CD8-positive, alpha-beta memory T cell (primary cell): Measurements from ENCODE around the gene WIPF2. TPM values are rescaled to one million over a fixed set of nuclear protein-coding genes. Genes with fewer than 3 reads are reported as not detected.

Experiments
- CTCF ChIA-PET: fragments of 350-600 bp; sonication (Branson Sonifier 250); formaldehyde crosslinking; loops from one replicate; lab custom pipeline; 2021; ENCODE audit warnings: antibody characterized with exemption; lab: Charles Lee
- POLR2A ChIA-PET: fragments of 350-600 bp; sonication (Branson Sonifier 250); formaldehyde crosslinking; loops from one replicate; lab custom pipeline; 2021; ENCODE audit warnings: antibody characterized with exemption; lab: Charles Lee
- DNase-seq, 5 donors: peaks; one replicate each; pipeline versions ENCODE4 v3.0.0 to v3.0.0-alpha.2; 2020 to 2022; ENCODE audit warnings: mixed read lengths in 1 of 5
- H3K27ac ChIP-seq: one replicate; pipeline ENCODE4 v1.7.0; 2013; ENCODE audit warnings: low read depth, mild to moderate bottlenecking, low read length, moderate library complexity
- H3K27me3 ChIP-seq: 2 replicates; pipeline ENCODE4 v1.7.0; 2013; ENCODE audit warnings: low read length, mild to moderate bottlenecking; ENCODE audit not compliant: insufficient read depth, poor library complexity, severe bottlenecking
- H3K36me3 ChIP-seq: 2 replicates; pipeline ENCODE4 v1.7.0; 2013; ENCODE audit warnings: mild to moderate bottlenecking, low read length, moderate library complexity; ENCODE audit not compliant: insufficient read depth
- H3K4me1 ChIP-seq: 2 replicates; pipeline ENCODE4 v1.7.0; 2013; ENCODE audit warnings: mild to moderate bottlenecking, low read length, moderate library complexity; ENCODE audit not compliant: insufficient read depth
- H3K4me3 ChIP-seq: 2 replicates; pipeline ENCODE4 v1.7.0; 2013; ENCODE audit warnings: mild to moderate bottlenecking, low read length
- H3K9me3 ChIP-seq: 2 replicates; pipeline ENCODE4 v1.7.0; 2013; ENCODE audit warnings: mild to moderate bottlenecking, low read length
- H3K27ac Mint-ChIP-seq, 8 donors: one replicate each; pipeline ENCODE4 v1.8.0; 2020 to 2021; ENCODE audit warnings: mixed read lengths in 8 of 8, mild to moderate bottlenecking in 6 of 8, inconsistent platforms in 3 of 8, moderate library complexity in 3 of 8
- H3K27me3 Mint-ChIP-seq, 2 donors: one replicate each; pipeline ENCODE4 v1.8.0; 2020 to 2021; ENCODE audit warnings: mixed read lengths in 2 of 2, mild to moderate bottlenecking in 1 of 2, moderate library complexity in 1 of 2
- H3K36me3 Mint-ChIP-seq, 3 donors: one replicate each; pipeline ENCODE4 v1.8.0; 2020 to 2021; ENCODE audit warnings: mixed read lengths in 3 of 3, inconsistent platforms in 1 of 3, mild to moderate bottlenecking in 1 of 3
- H3K4me1 Mint-ChIP-seq, 3 donors: one replicate each; pipeline ENCODE4 v1.8.0; 2020 to 2021; ENCODE audit warnings: mixed read lengths in 3 of 3, inconsistent platforms in 1 of 3, mild to moderate bottlenecking in 1 of 3
- H3K4me3 Mint-ChIP-seq, 7 donors: one replicate each; pipeline ENCODE4 v1.8.0; 2020 to 2021; ENCODE audit warnings: mixed read lengths in 7 of 7, mild to moderate bottlenecking in 6 of 7, moderate library complexity in 4 of 7, inconsistent platforms in 2 of 7
- H3K9me3 Mint-ChIP-seq, 5 donors: one replicate each; pipeline ENCODE4 v1.8.0; 2020 to 2022; ENCODE audit warnings: mixed read lengths in 5 of 5, mild to moderate bottlenecking in 3 of 5, moderate library complexity in 2 of 5, inconsistent platforms in 1 of 5
- polyA plus RNA-seq: library from polyadenylated mRNA; unstranded; fragments of 300-500 nt; fragmentation: Illumina TruSeq; gene quantifications from one replicate; pipeline ENCODE4 v1.2.3, GENCODE V29; 2021
- total RNA-seq, 2 experiments: library from RNA; stranded (reverse); gene quantifications; one replicate each; pipeline ENCODE4 v1.2.3, GENCODE V29; 2021

The WIPF2 gene, protein sequence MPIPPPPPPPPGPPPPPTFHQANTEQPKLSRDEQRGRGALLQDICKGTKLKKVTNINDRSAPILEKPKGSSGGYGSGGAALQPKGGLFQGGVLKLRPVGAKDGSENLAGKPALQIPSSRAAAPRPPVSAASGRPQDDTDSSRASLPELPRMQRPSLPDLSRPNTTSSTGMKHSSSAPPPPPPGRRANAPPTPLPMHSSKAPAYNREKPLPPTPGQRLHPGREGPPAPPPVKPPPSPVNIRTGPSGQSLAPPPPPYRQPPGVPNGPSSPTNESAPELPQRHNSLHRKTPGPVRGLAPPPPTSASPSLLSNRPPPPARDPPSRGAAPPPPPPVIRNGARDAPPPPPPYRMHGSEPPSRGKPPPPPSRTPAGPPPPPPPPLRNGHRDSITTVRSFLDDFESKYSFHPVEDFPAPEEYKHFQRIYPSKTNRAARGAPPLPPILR
- 10 to 100 TPM; 24.5 to 24.7 TPM for total RNA-seq
- 14.6 TPM for polyA plus RNA-seq

DNA sequence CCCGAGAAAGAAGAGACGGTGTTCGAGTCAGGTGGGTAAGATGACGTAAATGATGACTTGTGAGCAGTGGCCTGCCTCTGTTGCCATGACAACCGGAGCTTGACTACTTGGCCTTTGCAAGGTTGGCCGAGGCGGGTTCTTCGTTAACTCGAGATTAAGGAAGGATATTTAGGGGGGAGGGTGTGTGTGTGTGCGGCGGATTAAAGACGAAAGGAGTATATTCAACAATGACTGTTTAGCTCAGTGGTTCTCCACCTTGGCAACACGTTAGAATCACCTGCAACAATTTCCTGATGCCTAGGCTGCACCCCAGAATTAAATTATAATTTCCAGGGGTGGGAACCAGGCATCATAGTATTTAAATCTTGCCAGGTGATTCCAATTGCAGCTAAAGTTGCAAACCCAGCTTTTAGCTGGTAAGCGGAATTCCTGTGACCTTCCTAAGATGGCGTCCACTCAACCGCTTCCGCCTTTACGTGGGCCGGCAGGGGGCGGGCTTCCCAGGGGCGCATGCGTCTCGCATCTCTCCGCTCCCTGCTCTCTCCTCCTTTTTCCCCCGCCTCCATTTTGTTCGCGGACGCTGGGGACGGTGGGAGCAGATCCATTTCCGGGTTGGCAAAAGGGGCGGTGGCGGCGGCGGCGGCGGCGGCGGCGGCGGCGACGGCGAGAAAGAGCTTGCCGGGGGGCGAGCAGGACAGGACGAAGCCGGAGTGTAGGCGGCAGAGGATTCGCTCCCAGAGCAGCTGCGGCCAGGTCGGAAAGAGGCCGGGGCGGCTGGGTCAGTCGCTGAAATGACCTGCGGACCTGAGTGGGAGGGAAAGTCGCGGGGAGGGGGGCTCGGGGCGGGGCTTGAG lies at the start of gene WIPF2:
TSS of gene WIPF2 (plus strand) at position 565 of the 854 bp plus-strand sequence. CDS start 37,156 bp downstream, outside the sequence.
- no peaks in the 10 kb centered on the region for H3K36me3 ChIP-seq
- Mint-ChIP-seq H3K36me3 (peaks cover 0 to 14% (median 0%) of the 10 kb centered on the region in 3 donors), H3K4me3 (peak within 1 kb of the TSS; percentile 84 to 97 (median 91)), H3K4me1 (peaks cover 22 to 46% (median 38%) of the 10 kb centered on the region in 3 donors), H3K27me3 (no peaks in the 10 kb centered on the region), H3K9me3 (no peaks in the 10 kb centered on the region), H3K27ac (peak within 1 kb of the TSS; percentile 93 to 100 (median 100))
- H3K27me3 ChIP-seq, result no peaks in the 10 kb centered on the region
- H3K4me3 ChIP-seq, result peak within 1 kb of the TSS; percentile 90
- peaks cover 15% of the 10 kb centered on the region for H3K4me1 ChIP-seq
- DNase-seq, result peak; percentile 95 to 97 (median 96)
- CTCF ChIA-PET, result interaction anchor here (0.8 to 2.6 kb wide), 18 partner anchors 8 to 597 kb away, joined by 3 to 16 read pairs (median 4); partner anchors contain the start of gene CASC3
- no peaks in the 10 kb centered on the region for H3K9me3 ChIP-seq
- peak within 1 kb of the TSS; percentile 99 for H3K27ac ChIP-seq
- POLR2A ChIA-PET, result interaction anchor here (0.6 to 2.1 kb wide), 11 partner anchors 58 to 1470 kb away, joined by 3 to 8 read pairs (median 4); partner anchors contain the start of genes CASC3, EIF1 and MED24

DNA sequence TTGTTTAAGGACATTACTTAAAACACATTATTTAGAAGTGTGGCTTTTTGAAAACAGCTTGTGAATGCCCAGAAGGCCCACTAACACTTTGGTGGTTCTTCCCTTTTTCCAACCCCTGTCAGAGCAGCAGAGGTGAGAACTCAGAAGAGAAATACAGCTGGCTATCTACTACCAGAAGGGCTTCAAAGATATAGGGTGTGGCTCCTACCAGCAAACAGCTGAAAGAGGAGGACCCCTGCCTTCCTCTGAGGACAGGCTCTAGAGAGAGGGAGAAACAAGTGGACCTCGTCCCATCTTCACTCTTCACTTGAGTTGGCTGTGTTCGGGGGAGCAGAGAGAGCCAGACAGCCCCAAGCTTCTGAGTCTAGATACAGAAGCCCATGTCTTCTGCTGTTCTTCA lies 48.8 kb upstream of the WIPF2 start:
- Mint-ChIP-seq H3K9me3 (no peaks in the 10 kb centered on the region), H3K27me3 (no peaks in the 10 kb centered on the region), H3K4me1 (peaks cover 7 to 14% (median 7%) of the 10 kb centered on the region in 3 donors), H3K27ac (peak overlapping the region in 1 of 8 donors; percentile 95), H3K4me3 (no peak overlapping the region), H3K36me3 (peaks cover 12 to 87% (median 19%) of the 10 kb centered on the region in 3 donors)
- H3K27me3 ChIP-seq, result no peaks in the 10 kb centered on the region
- no peaks in the 10 kb centered on the region for H3K9me3 ChIP-seq
- no peak overlapping the region for H3K27ac ChIP-seq
- POLR2A ChIA-PET, result no interaction called here
- H3K4me3 ChIP-seq, result no peak overlapping the region
- H3K4me1 ChIP-seq, result no peaks in the 10 kb centered on the region
- CTCF ChIA-PET, result interaction anchor here (1.0 to 4.5 kb wide), 5 partner anchors 14 to 157 kb away, joined by 3 to 92 read pairs (median 3); no protein-coding TSS in a partner anchor
- DNase-seq, result no peak
- peaks cover 48% of the 10 kb centered on the region for H3K36me3 ChIP-seq

DNA sequence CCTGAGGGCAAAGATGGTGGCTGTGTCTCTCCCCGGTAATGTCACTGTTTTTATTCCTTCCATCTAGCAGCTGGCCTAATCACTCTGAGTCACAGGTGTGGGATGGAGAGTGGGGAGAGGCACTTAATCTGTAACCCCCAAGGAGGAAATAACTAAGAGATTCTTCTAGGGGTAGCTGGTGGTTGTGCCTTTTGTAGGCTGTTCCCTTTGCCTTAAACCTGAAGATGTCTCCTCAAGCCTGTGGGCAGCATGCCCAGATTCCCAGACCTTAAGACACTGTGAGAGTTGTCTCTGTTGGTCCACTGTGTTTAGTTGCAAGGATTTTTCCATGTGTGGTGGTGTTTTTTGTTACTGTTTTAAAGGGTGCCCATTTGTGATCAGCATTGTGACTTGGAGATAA lies 47.4 kb upstream of the WIPF2 start:
- H3K4me3 ChIP-seq, result no peak overlapping the region
- DNase-seq, result no peak
- H3K36me3 ChIP-seq, result peaks cover 41% of the 10 kb centered on the region
- no peaks in the 10 kb centered on the region for H3K27me3 Mint-ChIP-seq
- H3K27ac ChIP-seq, result no peak overlapping the region
- no peaks in the 10 kb centered on the region for H3K27me3 ChIP-seq
- H3K4me1 Mint-ChIP-seq, result peaks cover 2 to 8% (median 7%) of the 10 kb centered on the region in 3 donors
- ChIA-PET CTCF (no interaction called here), POLR2A (no interaction called here)
- peaks cover 5% of the 10 kb centered on the region for H3K4me1 ChIP-seq
- H3K9me3 ChIP-seq, result no peaks in the 10 kb centered on the region
- H3K27ac Mint-ChIP-seq, result peak overlapping the region in 1 of 8 donors; percentile 17
- no peak overlapping the region for H3K4me3 Mint-ChIP-seq
- no peaks in the 10 kb centered on the region for H3K9me3 Mint-ChIP-seq
- H3K36me3 Mint-ChIP-seq, result peaks cover 12 to 79% (median 19%) of the 10 kb centered on the region in 3 donors

DNA sequence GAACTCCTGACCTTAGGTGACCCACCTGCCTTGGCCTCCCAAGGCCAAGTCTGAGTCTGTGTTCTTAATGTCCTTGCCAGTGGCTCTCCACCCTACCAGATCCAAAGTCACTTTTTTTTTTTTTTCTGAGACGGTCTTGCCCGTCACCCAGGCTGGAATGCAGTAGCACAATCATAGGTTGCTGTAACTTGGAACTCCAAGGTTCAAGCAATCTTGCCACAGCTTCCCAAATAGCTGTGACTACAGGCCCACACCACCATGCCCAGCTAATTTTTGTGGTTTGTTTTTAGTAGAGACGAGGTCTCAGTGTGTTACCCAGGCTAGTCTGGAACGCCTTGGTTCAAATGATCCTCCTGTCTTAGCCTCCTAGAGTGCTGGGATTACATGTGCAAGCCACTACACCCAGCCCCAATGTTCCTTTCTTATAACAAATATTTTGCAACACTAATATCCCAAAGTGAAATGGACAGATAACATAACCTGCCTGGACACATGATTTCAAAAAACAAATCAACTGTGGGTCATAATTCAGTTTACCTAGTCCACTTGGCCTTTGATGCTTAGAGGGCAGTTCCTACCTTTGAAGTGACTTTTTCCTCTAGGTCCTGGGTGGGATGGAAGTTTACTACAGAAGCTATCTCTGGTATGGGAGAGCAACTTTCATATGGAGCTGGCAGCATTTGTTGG lies 45.9 kb upstream of the WIPF2 start:
- no peaks in the 10 kb centered on the region for H3K9me3 Mint-ChIP-seq
- Histone ChIP-seq H3K9me3 (no peaks in the 10 kb centered on the region), H3K27me3 (no peaks in the 10 kb centered on the region), H3K36me3 (peaks cover 29% of the 10 kb centered on the region), H3K4me1 (peaks cover 10% of the 10 kb centered on the region), H3K4me3 (no peak overlapping the region), H3K27ac (no peak overlapping the region)
- H3K27ac Mint-ChIP-seq, result peak overlapping the region in 2 of 8 donors; percentile 27 to 38
- peak overlapping the region in 1 of 7 donors; percentile 74 for H3K4me3 Mint-ChIP-seq
- ChIA-PET POLR2A (interaction anchor here (0.6 to 0.8 kb wide), 2 partner anchors 62 to 515 kb away, joined by 3 to 8 read pairs; no protein-coding TSS in a partner anchor), CTCF (interaction anchor here (0.6 to 1.4 kb wide), 3 partner anchors 10 to 166 kb away, joined by 3 to 4 read pairs (median 3); no protein-coding TSS in a partner anchor)
- peaks cover 9 to 67% (median 12%) of the 10 kb centered on the region in 3 donors for H3K36me3 Mint-ChIP-seq
- DNase-seq, result no peak
- peaks cover 8 to 12% (median 10%) of the 10 kb centered on the region in 3 donors for H3K4me1 Mint-ChIP-seq
- H3K27me3 Mint-ChIP-seq, result no peaks in the 10 kb centered on the region

DNA sequence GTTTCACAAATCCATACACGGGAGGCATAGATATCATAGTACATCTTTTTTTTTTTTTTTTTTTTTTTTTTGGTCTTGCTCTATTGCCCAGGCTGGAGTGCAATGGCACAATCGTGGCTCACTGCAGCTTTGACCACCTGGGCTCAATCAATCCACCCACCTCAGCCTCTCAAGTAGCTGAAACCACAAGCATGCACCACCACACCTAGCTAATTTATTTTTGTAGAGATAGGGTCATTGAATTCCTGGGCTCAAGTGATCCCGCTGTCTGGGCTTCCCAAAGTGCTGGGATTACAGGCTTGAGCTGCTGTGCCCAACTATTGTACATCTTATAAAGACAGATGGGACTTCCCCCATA lies 45.3 kb upstream of the WIPF2 start:
- POLR2A ChIA-PET, result interaction anchor here (0.6 to 0.8 kb wide), 2 partner anchors 63 to 516 kb away, joined by 3 to 8 read pairs; no protein-coding TSS in a partner anchor
- Histone ChIP-seq H3K9me3 (no peaks in the 10 kb centered on the region), H3K27ac (no peak overlapping the region), H3K27me3 (no peaks in the 10 kb centered on the region), H3K36me3 (peaks cover 27% of the 10 kb centered on the region), H3K4me3 (no peak overlapping the region), H3K4me1 (peaks cover 10% of the 10 kb centered on the region)
- CTCF ChIA-PET, result interaction anchor here (0.6 to 1.4 kb wide), 2 partner anchors 10 to 166 kb away, joined by 3 read pairs; no protein-coding TSS in a partner anchor
- no peaks in the 10 kb centered on the region for H3K27me3 Mint-ChIP-seq
- H3K9me3 Mint-ChIP-seq, result no peaks in the 10 kb centered on the region
- H3K4me3 Mint-ChIP-seq, result no peak overlapping the region
- peak overlapping the region in 1 of 8 donors; percentile 38 for H3K27ac Mint-ChIP-seq
- peaks cover 7 to 8% (median 8%) of the 10 kb centered on the region in 3 donors for H3K4me1 Mint-ChIP-seq
- peaks cover 7 to 62% (median 9%) of the 10 kb centered on the region in 3 donors for H3K36me3 Mint-ChIP-seq
- no peak for DNase-seq

DNA sequence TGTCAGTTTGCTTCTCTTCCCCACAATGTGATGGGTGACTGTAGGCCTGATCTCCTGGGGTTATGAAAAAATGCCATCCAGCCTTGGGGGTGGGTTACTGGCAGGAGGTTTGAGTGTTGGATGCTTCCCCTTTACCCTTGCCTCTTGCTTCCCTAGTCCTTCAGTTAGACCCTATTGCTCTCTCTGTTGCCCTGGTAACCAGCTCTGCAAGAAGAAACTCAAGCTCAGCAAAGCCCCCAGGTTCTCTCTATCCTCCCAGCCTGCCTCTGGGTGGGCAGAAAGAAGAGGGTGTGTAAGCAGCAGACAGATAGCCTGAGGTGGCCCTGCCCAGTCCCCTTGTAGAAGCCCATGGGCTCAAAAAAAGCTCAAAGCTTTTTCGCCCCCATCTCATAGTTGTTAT lies 44.6 kb upstream of the WIPF2 start:
- H3K4me1 ChIP-seq, result peaks cover 10% of the 10 kb centered on the region

More for the DNA sequence above, 44.6 kb upstream of the WIPF2 start:
- peak overlapping the region in 1 of 8 donors; percentile 89 for H3K27ac Mint-ChIP-seq
- peaks cover 7 to 8% (median 8%) of the 10 kb centered on the region in 3 donors for H3K4me1 Mint-ChIP-seq
- peak overlapping the region in 1 of 7 donors; percentile 26 for H3K4me3 Mint-ChIP-seq
- H3K36me3 ChIP-seq, result peaks cover 19% of the 10 kb centered on the region
- no peaks in the 10 kb centered on the region for H3K9me3 ChIP-seq
- ChIA-PET POLR2A (interaction anchor here (0.7 kb wide), 1 partner anchor 104 kb away, joined by 4 read pairs; no protein-coding TSS in a partner anchor), CTCF (interaction anchor here (1.4 kb wide), 1 partner anchor 61 kb away, joined by 7 read pairs; no protein-coding TSS in a partner anchor)
- H3K9me3 Mint-ChIP-seq, result no peaks in the 10 kb centered on the region
- H3K27me3 ChIP-seq, result no peaks in the 10 kb centered on the region
- H3K36me3 Mint-ChIP-seq, result peaks cover 3 to 55% (median 9%) of the 10 kb centered on the region in 3 donors
- no peaks in the 10 kb centered on the region for H3K27me3 Mint-ChIP-seq
- H3K4me3 ChIP-seq, result no peak overlapping the region
- no peak for DNase-seq
- no peak overlapping the region for H3K27ac ChIP-seq
